GM12878 (cell line): ENCODE results near the gene CD48. TPM values are rescaled to one million over a fixed set of nuclear protein-coding genes. Genes with fewer than 3 reads are reported as not detected.
A peak's percentile ranks its signal among the peaks of the same experiment; 100 is the strongest.

Source experiments
- BCLAF1 ChIP-seq: fragments of 450-650 bp; IDR thresholded peaks from 2 replicates; pipeline ENCODE4 v1.6.1; 2017; ENCODE audit warnings: antibody characterized with exemption, mild to moderate bottlenecking, moderate library complexity
- BHLHE40 ChIP-seq, 2 experiments: fragments of 450-650 bp in 1 of 2; IDR thresholded peaks; 2 replicates each; pipeline ENCODE4 v1.6.1; 2011 to 2017; ENCODE audit warnings: low read depth in 2 of 2, borderline replicate concordance in 1 of 2, improper control_type of control experiment in 1 of 2, low read length in 1 of 2, mild to moderate bottlenecking in 1 of 2
- BMI1 ChIP-seq: fragments of 450-650 bp; IDR thresholded peaks from 2 replicates; pipeline ENCODE4 v1.6.1; 2016; ENCODE audit warnings: mild to moderate bottlenecking, moderate library complexity, borderline replicate concordance
- CBX5 ChIP-seq: sonication (generic); IDR thresholded peaks from 2 replicates; pipeline ENCODE4 v1.6.1; 2016; ENCODE audit warnings: low read depth, moderate library complexity, mild to moderate bottlenecking, inconsistent platforms
- ELK1 ChIP-seq: IDR thresholded peaks from 2 replicates; pipeline ENCODE4 v1.6.1; 2012; ENCODE audit warnings: low read depth, low read length, improper control_type of control experiment
- ETV6 ChIP-seq, 2 experiments: fragments of 450-650 bp in 1 of 2; IDR thresholded peaks in 1 of 2; conservative IDR thresholded peaks in 1 of 2; 2 replicates each; pipeline ENCODE4 v1.6.1; 2014; ENCODE audit warnings: antibody characterized with exemption in 1 of 2, borderline replicate concordance in 1 of 2, low read depth in 1 of 2, mild to moderate bottlenecking in 1 of 2, moderate library complexity in 1 of 2
- EZH2 ChIP-seq: IDR thresholded peaks from 2 replicates; pipeline ENCODE4 v1.6.1; 2012; ENCODE audit warnings: low read depth, mild to moderate bottlenecking, control low read depth, inconsistent platforms, low read length, borderline replicate concordance; ENCODE audit not compliant: control insufficient read depth
- HCFC1 ChIP-seq: fragments of 150-350 bp; IDR thresholded peaks from 2 replicates; pipeline ENCODE4 v1.6.1; 2014; ENCODE audit warnings: low read length
- HDAC6 ChIP-seq: fragments of 200-600 bp; sonication (generic); IDR thresholded peaks from one replicate; pipeline ENCODE4 v1.8.0; 2017; ENCODE audit warnings: antibody characterized with exemption; ENCODE audit not compliant: unreplicated experiment
- JUNB ChIP-seq: IDR thresholded peaks from 2 replicates; pipeline ENCODE4 v1.6.1; 2016; ENCODE audit warnings: antibody characterized with exemption, mild to moderate bottlenecking
- NBN ChIP-seq: fragments of 450-650 bp; IDR thresholded peaks from 2 replicates; pipeline ENCODE4 v1.6.1; 2016
- NFYB ChIP-seq: IDR thresholded peaks from 2 replicates; pipeline ENCODE4 v1.6.1; 2011; ENCODE audit warnings: low read depth, mild to moderate bottlenecking, low read length, improper control_type of control experiment, moderate library complexity; ENCODE audit not compliant: insufficient read depth
- NKRF ChIP-seq: fragments of 450-650 bp; conservative IDR thresholded peaks from 2 replicates; pipeline ENCODE4 v1.6.1; 2017; ENCODE audit warnings: mild to moderate bottlenecking, moderate library complexity
- POLR2A ChIP-seq: IDR thresholded peaks from 2 replicates; pipeline ENCODE4 v1.6.1; 2011; ENCODE audit warnings: low read depth, mild to moderate bottlenecking, low read length
- POU2F2 ChIP-seq: IDR thresholded peaks from 3 replicates; pipeline ENCODE4 v1.6.1; 2011; ENCODE audit warnings: low read depth, mild to moderate bottlenecking, low read length, borderline replicate concordance
- RAD51 ChIP-seq: fragments of 450-650 bp; IDR thresholded peaks from 2 replicates; pipeline ENCODE4 v1.6.1; 2016; ENCODE audit warnings: moderate library complexity, mild to moderate bottlenecking, inconsistent platforms
- RFX5 ChIP-seq: IDR thresholded peaks from 2 replicates; pipeline ENCODE4 v1.6.1; 2011; ENCODE audit warnings: low read depth, low read length, improper control_type of control experiment
- SIN3A ChIP-seq: IDR thresholded peaks from 2 replicates; pipeline ENCODE4 v1.6.1; 2012; ENCODE audit warnings: low read depth, low read length, improper control_type of control experiment
- SIX5 ChIP-seq: IDR thresholded peaks from 2 replicates; pipeline ENCODE4 v1.6.1; 2011; ENCODE audit warnings: mild to moderate bottlenecking, low read depth, low read length, moderate library complexity; ENCODE audit not compliant: severe bottlenecking
- SMAD1 ChIP-seq: fragments of 450-650 bp; IDR thresholded peaks from 2 replicates; pipeline ENCODE4 v1.6.1; 2018; ENCODE audit warnings: mild to moderate bottlenecking, low read depth; ENCODE audit not compliant: partially characterized antibody
- SMARCA5 ChIP-seq: fragments of 450-650 bp; IDR thresholded peaks from 2 replicates; pipeline ENCODE4 v1.6.1; 2017; ENCODE audit warnings: mild to moderate bottlenecking
- STAT1 ChIP-seq: fragments of 450-650 bp; conservative IDR thresholded peaks from 2 replicates; pipeline ENCODE4 v1.6.1; 2014; ENCODE audit warnings: antibody characterized with exemption, mild to moderate bottlenecking
- SUZ12 ChIP-seq: fragments of 200-600 bp; sonication (generic); IDR thresholded peaks from one replicate; pipeline ENCODE4 v1.6.1; 2018; ENCODE audit warnings: antibody characterized with exemption, mild to moderate bottlenecking; ENCODE audit not compliant: unreplicated experiment
- TARDBP ChIP-seq: IDR thresholded peaks from 2 replicates; pipeline ENCODE4 v1.6.1; 2016; ENCODE audit warnings: borderline replicate concordance
- USF2 ChIP-seq: IDR thresholded peaks from 2 replicates; pipeline ENCODE4 v1.6.1; 2011; ENCODE audit warnings: low read depth, low read length, improper control_type of control experiment, borderline replicate concordance
- ZSCAN29 ChIP-seq: fragments of 450-650 bp; IDR thresholded peaks from 2 replicates; pipeline ENCODE4 v1.6.1; 2017; ENCODE audit warnings: mild to moderate bottlenecking, moderate library complexity
- polyA plus RNA-seq, 11 experiments: library from polyadenylated mRNA; depleted of rRNA in 4 of 11; unstranded in 6 of 11; stranded (reverse) in 5 of 11; fragments of >200 nt; fragmentation: Nextera tagmentation in 4 of 11; fragmentation: Illumina TruSeq in 1 of 11; extraction: Ambion mirVana in 4 of 11; extraction: Trizol in 1 of 11; gene quantifications; 1 replicate in 1 of 11; 2 replicates in 10 of 11; pipeline versions ENCODE4 v1.2.1 to v1.2.3, GENCODE V29; 2011 to 2016; ENCODE audit warnings: inconsistent platforms in 2 of 11, missing spikeins in 2 of 11, low read depth in 1 of 11
- total RNA-seq, 4 experiments: library from RNA; depleted of rRNA in 3 of 4; stranded (reverse); fragments of >200 nt in 3 of 4; fragmentation: Illumina TruSeq in 1 of 4; extraction: Trizol in 1 of 4; gene quantifications; 2 replicates each; pipeline versions ENCODE4 v1.2.1 to v1.2.3, GENCODE V29; 2013 to 2021

Gene CD48
- total and polyA plus RNA-seq, 10 of the 15 experiments (the other 5 are each of a cell fraction or from before 2014, with no cell fraction given) = 302 to 1,315 (median 430) TPM

GRCh38 chr1:160646711-160647328 lies 64.8 kb downstream of the CD48 start, which contains the start of gene SLAMF1 (continued):
- TF ChIP-seq NKRF (no peak), SMAD1 (peak; percentile 97), STAT1 (no peak), POLR2A (peak; percentile 82), NBN (no peak; the same call in 1 of the 2 replicates), SUZ12 (no peak), EZH2 (no peak), RAD51 (no peak), POU2F2 (peak; percentile 83), JUNB (no peak), ELK1 (no peak), RFX5 (no peak), HDAC6 (peak; percentile 33), HCFC1 (no peak; the same call in 1 of the 2 replicates), CBX5 (no peak), ETV6 (conservative IDR thresholded peaks at IDR 0.05 in 1 of 2, IDR thresholded peaks at IDR 0.05 in 1 of 2; ENCODE audit: borderline replicate concordance in 1 of 2, low read depth in 1 of 2) (peak in 1 of 2 experiments; percentile 62; a peak in 1 of 4 replicates), BHLHE40 (IDR thresholded peaks at IDR 0.05; ENCODE audit: borderline replicate concordance in 1 of 2, low read depth in 2 of 2, low read length in 1 of 2) (no peak), ZSCAN29 (no peak), SIN3A (peak; percentile 40; the same call in 1 of the 2 replicates), BCLAF1 (no peak), TARDBP (no peak), NFYB (peak; percentile 50; the same call in 1 of the 2 replicates), BMI1 (no peak), SMARCA5 (no peak), SIX5 (no peak), USF2 (no peak)
